ENCODE data around the gene USP34.

Gene USP34

GRCh38 chr2:61291851-61292575 is 178.9 kb downstream of the USP34 start:
- no peak for DNase-seq

- no peak for DNase-seq
Observed at GRCh38 chr2:61288070-61288841, 182.6 kb downstream of the USP34 start.

- DNase-seq: no peak
Observed at GRCh38 chr2:61287254-61287653, 183.6 kb downstream of the USP34 start.

- DNase-seq: no peak
Observed at GRCh38 chr2:61283443-61284160, 187.3 kb downstream of the USP34 start.

- no peak for DNase-seq
Observed at GRCh38 chr2:61282104-61282590, 188.7 kb downstream of the USP34 start.

GRCh38 chr2:61281321-61281720 is 189.6 kb downstream of the USP34 start:
- no peak for DNase-seq

- no peak for DNase-seq
Observed at GRCh38 chr2:61277756-61278155, 193.1 kb downstream of the USP34 start.

- no peak for DNase-seq
Observed at GRCh38 chr2:61275575-61276184, 195.2 kb downstream of the USP34 start.

- DNase-seq: no peak
Observed at GRCh38 chr2:61272421-61273070, 198.3 kb downstream of the USP34 start.

GRCh38 chr2:61268249-61268648 is 202.6 kb downstream of the USP34 start:
- no peak for DNase-seq

GRCh38 chr2:61266632-61267505 is 204.0 kb downstream of the USP34 start:
- DNase-seq: no peak

GRCh38 chr2:61263830-61264229 is 207.1 kb downstream of the USP34 start:
- no peak for DNase-seq

GRCh38 chr2:61262699-61263098 is 208.2 kb downstream of the USP34 start:
- DNase-seq: no peak

- DNase-seq: no peak
Observed at GRCh38 chr2:61257446-61257845, 213.4 kb downstream of the USP34 start.

- no peak for DNase-seq
Observed at GRCh38 chr2:61255580-61256437, 215.1 kb downstream of the USP34 start.

- DNase-seq: no peak
Observed at GRCh38 chr2:61254536-61254935, 216.4 kb downstream of the USP34 start.

GRCh38 chr2:61253136-61253535 is 217.8 kb downstream of the USP34 start:
- DNase-seq: no peak

GRCh38 chr2:61252031-61252430 is 218.9 kb downstream of the USP34 start:
- no peak for DNase-seq

GRCh38 chr2:61249521-61250071 is 221.3 kb downstream of the USP34 start:
- no peak for DNase-seq

GRCh38 chr2:61247204-61247812 is 223.6 kb downstream of the USP34 start:
- no peak for DNase-seq
